Peyer's patch (tissue), 4 donors: ENCODE data around the gene ID1.
"Not testable (repeated sequence)": the region's sequence is repeated elsewhere in the genome, so short reads cannot be mapped to it uniquely, and the experiment has no call there.

Source experiments
- CTCF ChIP-seq, 6 experiments: fragments of 450-650 bp in 4 of 6; fragments of 200-600 bp in 2 of 6; sonication (generic) in 1 of 6; IDR thresholded peaks; one replicate each; pipeline ENCODE4 v1.5.1; 2017 to 2019; ENCODE audit warnings: antibody characterized with exemption in 6 of 6, mild to moderate bottlenecking in 3 of 6, moderate library complexity in 1 of 6
- POLR2A ChIP-seq, 2 donors: fragments of 450-650 bp; IDR thresholded peaks; one replicate each; pipeline ENCODE4 v1.5.1; 2017; ENCODE audit warnings: antibody characterized with exemption in 2 of 2, mild to moderate bottlenecking in 2 of 2, moderate library complexity in 2 of 2

GRCh38 chr20:31623123-31623505, 18.0 kb downstream of the ID1 start:
- not testable (repeated sequence) for TF ChIP-seq CTCF, POLR2A (IDR thresholded peaks at IDR 0.05)
